RWPE2 (cell line): ENCODE data around the gene SFSWAP.

Experiments used
- ATAC-seq: fragments of 200-7000 bp; cut with Tn5 transposase; 3 replicates; pipeline ENCODE4 v1.9.1; 2021; ENCODE audit warnings: low read depth
- DNase-seq: peaks from one replicate; pipeline ENCODE4 v3.0.0-alpha.2; 2020; ENCODE audit warnings: low spot score
- H3K27ac ChIP-seq: fragments of 450-650 bp; 2 replicates; pipeline ENCODE4 v1.5.1; 2017; ENCODE audit warnings: mild to moderate bottlenecking; ENCODE audit not compliant: poor library complexity, severe bottlenecking
- H3K27me3 ChIP-seq: fragments of 250-450 bp; sonication (Bioruptor Pico); 2 replicates; pipeline ENCODE4 v1.5.1; 2021; ENCODE audit warnings: mild to moderate bottlenecking, moderate library complexity; ENCODE audit not compliant: insufficient read depth, poor library complexity, severe bottlenecking
- H3K36me3 ChIP-seq: fragments of 250-450 bp; sonication (Bioruptor Pico); 2 replicates; pipeline ENCODE4 v1.5.1; 2020; ENCODE audit warnings: low read depth, mild to moderate bottlenecking, moderate library complexity
- H3K4me1 ChIP-seq: fragments of 250-450 bp; sonication (Bioruptor Pico); 2 replicates; pipeline ENCODE4 v1.5.1; 2021; ENCODE audit warnings: mild to moderate bottlenecking, moderate library complexity; ENCODE audit not compliant: insufficient read depth, poor library complexity, severe bottlenecking
- H3K4me3 ChIP-seq: fragments of 250-450 bp; sonication (Bioruptor Pico); 2 replicates; pipeline ENCODE4 v1.5.1; 2021; ENCODE audit warnings: mild to moderate bottlenecking, moderate library complexity; ENCODE audit not compliant: severe bottlenecking
- H3K9me3 ChIP-seq: fragments of 250-450 bp; sonication (Bioruptor Pico); 2 replicates; pipeline ENCODE4 v1.5.1; 2021; ENCODE audit warnings: mild to moderate bottlenecking, moderate library complexity; ENCODE audit not compliant: severe bottlenecking
- TF ChIP-seq, protein P1 (sequence below): fragments of 450-650 bp; IDR thresholded peaks from one replicate; pipeline ENCODE4 v1.5.1; 2017; ENCODE audit warnings: mild to moderate bottlenecking, moderate library complexity; ENCODE audit not compliant: poor library complexity, severe bottlenecking

The SFSWAP gene

GRCh38 chr12:131765961-131766360, 55.1 kb downstream of the SFSWAP start:
- TF ChIP-seq, protein P1, sequence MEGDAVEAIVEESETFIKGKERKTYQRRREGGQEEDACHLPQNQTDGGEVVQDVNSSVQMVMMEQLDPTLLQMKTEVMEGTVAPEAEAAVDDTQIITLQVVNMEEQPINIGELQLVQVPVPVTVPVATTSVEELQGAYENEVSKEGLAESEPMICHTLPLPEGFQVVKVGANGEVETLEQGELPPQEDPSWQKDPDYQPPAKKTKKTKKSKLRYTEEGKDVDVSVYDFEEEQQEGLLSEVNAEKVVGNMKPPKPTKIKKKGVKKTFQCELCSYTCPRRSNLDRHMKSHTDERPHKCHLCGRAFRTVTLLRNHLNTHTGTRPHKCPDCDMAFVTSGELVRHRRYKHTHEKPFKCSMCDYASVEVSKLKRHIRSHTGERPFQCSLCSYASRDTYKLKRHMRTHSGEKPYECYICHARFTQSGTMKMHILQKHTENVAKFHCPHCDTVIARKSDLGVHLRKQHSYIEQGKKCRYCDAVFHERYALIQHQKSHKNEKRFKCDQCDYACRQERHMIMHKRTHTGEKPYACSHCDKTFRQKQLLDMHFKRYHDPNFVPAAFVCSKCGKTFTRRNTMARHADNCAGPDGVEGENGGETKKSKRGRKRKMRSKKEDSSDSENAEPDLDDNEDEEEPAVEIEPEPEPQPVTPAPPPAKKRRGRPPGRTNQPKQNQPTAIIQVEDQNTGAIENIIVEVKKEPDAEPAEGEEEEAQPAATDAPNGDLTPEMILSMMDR, result no peak
- H3K4me3 ChIP-seq, result no peak overlapping the region
- no peak for ATAC-seq
- H3K27ac ChIP-seq, result no peak overlapping the region
- DNase-seq, result no peak
- H3K9me3 ChIP-seq, result no peaks in the 10 kb centered on the region
- peaks cover 91% of the 10 kb centered on the region for H3K36me3 ChIP-seq
- no peaks in the 10 kb centered on the region for H3K27me3 ChIP-seq
- H3K4me1 ChIP-seq, result no peaks in the 10 kb centered on the region

DNA sequence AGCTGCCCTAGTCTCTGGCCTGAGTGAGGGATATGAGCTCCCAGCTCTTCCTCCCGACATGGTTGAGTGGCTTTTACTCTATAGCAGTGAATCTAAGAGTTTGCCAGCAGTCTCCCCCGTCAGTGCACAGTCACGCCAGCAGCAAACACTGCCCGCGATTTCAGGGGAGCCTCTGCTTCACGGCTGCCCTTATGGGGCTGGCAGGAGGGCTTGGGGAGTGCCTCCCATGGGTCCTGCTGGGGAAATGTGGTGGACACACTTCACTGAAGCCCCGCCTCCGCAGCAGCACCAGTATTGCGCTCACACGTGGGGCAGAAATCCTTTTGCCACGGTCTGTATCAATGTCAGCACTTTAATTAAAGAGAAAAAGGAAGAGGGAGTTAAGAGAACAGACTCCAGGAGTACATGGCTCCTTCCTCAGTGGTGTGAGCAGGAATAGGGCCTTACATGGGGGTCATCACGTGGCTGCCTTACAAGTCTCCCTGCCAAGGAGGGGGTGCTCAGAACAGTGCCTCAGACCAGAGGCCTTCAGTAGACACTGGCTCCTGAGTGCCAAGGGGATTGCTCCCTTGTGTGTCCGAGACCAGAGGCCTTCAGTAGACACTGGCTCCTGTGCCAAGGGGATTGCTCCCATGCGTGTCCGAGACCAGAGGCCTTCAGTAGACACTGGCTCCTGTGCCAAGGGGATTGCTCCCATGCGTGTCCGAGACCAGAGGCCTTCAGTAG, 55.7 kb downstream of the SFSWAP start:
- Histone ChIP-seq H3K27me3 (no peaks in the 10 kb centered on the region), H3K4me1 (no peaks in the 10 kb centered on the region), H3K9me3 (no peaks in the 10 kb centered on the region), H3K4me3 (no peak overlapping the region), H3K36me3 (peaks cover 90% of the 10 kb centered on the region), H3K27ac (no peak overlapping the region)
- DNase-seq (no peak), ATAC-seq (no peak)
- TF ChIP-seq, protein P1, result no peak

- TF ChIP-seq, protein P1, result no peak
Measured at GRCh38 chr12:131770120-131770519, 59.2 kb downstream of the SFSWAP start.

GRCh38 chr12:131771965-131772364, 61.1 kb downstream of the SFSWAP start:
- TF ChIP-seq, protein P1, result no peak
- no peak for ATAC-seq

More at GRCh38 chr12:131770120-131770519, 59.2 kb downstream of the SFSWAP start:
- Histone ChIP-seq H3K4me1 (peaks cover 3% of the 10 kb centered on the region), H3K27me3 (no peaks in the 10 kb centered on the region), H3K4me3 (no peak overlapping the region), H3K36me3 (peaks cover 74% of the 10 kb centered on the region), H3K27ac (no peak overlapping the region), H3K9me3 (no peaks in the 10 kb centered on the region)
- ATAC-seq, result no peak
- no peak for DNase-seq

GRCh38 chr12:131773582-131774221, 62.8 kb downstream of the SFSWAP start:
- Histone ChIP-seq H3K36me3 (peaks cover 78% of the 10 kb centered on the region), H3K27me3 (no peaks in the 10 kb centered on the region), H3K9me3 (no peaks in the 10 kb centered on the region), H3K4me3 (no peak overlapping the region), H3K27ac (no peak overlapping the region), H3K4me1 (peaks cover 14% of the 10 kb centered on the region)
- no peak for DNase-seq
- no peak for ATAC-seq
- TF ChIP-seq, protein P1, result no peak

More at GRCh38 chr12:131771965-131772364, 61.1 kb downstream of the SFSWAP start:
- H3K4me1 ChIP-seq, result peaks cover 14% of the 10 kb centered on the region
- no peak overlapping the region for H3K27ac ChIP-seq
- peaks cover 76% of the 10 kb centered on the region for H3K36me3 ChIP-seq
- no peaks in the 10 kb centered on the region for H3K27me3 ChIP-seq
- no peak overlapping the region for H3K4me3 ChIP-seq
- no peaks in the 10 kb centered on the region for H3K9me3 ChIP-seq
- DNase-seq, result no peak
